Peyer's patch (tissue), 4 donors: ENCODE data around the gene SNHG17.

Experiments
- POLR2A ChIP-seq, 2 donors: fragments of 450-650 bp; IDR thresholded peaks; one replicate each; pipeline ENCODE4 v1.5.1; 2017; ENCODE audit warnings: antibody characterized with exemption in 2 of 2, mild to moderate bottlenecking in 2 of 2, moderate library complexity in 2 of 2
- TF ChIP-seq, protein P1 (sequence below), 6 experiments: fragments of 450-650 bp in 4 of 6; fragments of 200-600 bp in 2 of 6; sonication (generic) in 1 of 6; IDR thresholded peaks; one replicate each; pipeline ENCODE4 v1.5.1; 2017 to 2019; ENCODE audit warnings: antibody characterized with exemption in 6 of 6, mild to moderate bottlenecking in 3 of 6, moderate library complexity in 1 of 6

DNA sequence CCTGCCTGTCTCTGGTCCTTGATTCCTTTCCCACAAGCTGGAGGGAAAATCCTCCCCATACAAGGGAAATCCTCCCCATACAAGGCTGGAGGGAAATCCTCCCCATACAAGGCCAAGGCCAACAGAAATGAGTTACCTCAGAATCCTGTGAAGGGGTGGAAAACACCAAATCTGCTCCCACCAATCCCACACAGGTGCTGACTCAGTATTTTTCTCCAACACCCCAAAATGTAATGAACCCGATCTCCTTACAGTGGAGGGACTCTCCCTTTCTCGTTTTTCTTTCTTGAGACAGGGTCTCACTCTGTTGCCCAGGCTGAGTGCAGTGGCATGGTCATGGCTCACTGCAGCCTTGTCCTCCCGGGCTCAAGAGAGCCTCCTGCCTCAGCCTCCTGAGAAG is 6.3 kb downstream of the SNHG17 start:
- TF ChIP-seq, protein P1, sequence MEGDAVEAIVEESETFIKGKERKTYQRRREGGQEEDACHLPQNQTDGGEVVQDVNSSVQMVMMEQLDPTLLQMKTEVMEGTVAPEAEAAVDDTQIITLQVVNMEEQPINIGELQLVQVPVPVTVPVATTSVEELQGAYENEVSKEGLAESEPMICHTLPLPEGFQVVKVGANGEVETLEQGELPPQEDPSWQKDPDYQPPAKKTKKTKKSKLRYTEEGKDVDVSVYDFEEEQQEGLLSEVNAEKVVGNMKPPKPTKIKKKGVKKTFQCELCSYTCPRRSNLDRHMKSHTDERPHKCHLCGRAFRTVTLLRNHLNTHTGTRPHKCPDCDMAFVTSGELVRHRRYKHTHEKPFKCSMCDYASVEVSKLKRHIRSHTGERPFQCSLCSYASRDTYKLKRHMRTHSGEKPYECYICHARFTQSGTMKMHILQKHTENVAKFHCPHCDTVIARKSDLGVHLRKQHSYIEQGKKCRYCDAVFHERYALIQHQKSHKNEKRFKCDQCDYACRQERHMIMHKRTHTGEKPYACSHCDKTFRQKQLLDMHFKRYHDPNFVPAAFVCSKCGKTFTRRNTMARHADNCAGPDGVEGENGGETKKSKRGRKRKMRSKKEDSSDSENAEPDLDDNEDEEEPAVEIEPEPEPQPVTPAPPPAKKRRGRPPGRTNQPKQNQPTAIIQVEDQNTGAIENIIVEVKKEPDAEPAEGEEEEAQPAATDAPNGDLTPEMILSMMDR (IDR thresholded peaks at IDR 0.05), result no peak
- no peak for TF ChIP-seq POLR2A (IDR thresholded peaks at IDR 0.05)
